Measurements from ENCODE around the gene ZFYVE21. TPM values are rescaled to one million over a fixed set of nuclear protein-coding genes. Genes with fewer than 3 reads are reported as not detected.
A peak's percentile ranks its signal among the peaks of the same experiment; 100 is the strongest.

Gene ZFYVE21
- 10 to 100 TPM; 50.5 to 57.5 (median 55.3) TPM for polyA plus RNA-seq (ENCODE audit: insufficient read length in 3 of 3)
- long read RNA-seq, donor 1, transcript ZFYVE21-202 (7 exons, 1,383 nt): major isoform, 18 of 20 reads
- long read RNA-seq, donor 1, partial matches to known transcripts: 0 of 20 reads
- long read RNA-seq, donor 1, other reads (novel, unspliced or antisense): 0 of 20 reads
- long read RNA-seq, donor 2, transcript ZFYVE21-202 (7 exons, 1,383 nt): major isoform, 19 of 32 reads
- long read RNA-seq, donor 2, partial matches to known transcripts: 10 of 32 reads
- long read RNA-seq, donor 2, other reads (novel, unspliced or antisense): 0 of 32 reads
- long read RNA-seq, donor 3, transcript ZFYVE21-201 (8 exons, 1,521 nt): minor isoform, 7 of 47 reads
- long read RNA-seq, donor 3, transcript ZFYVE21-202 (7 exons, 1,383 nt): major isoform, 36 of 47 reads
- long read RNA-seq, donor 3, partial matches to known transcripts: 0 of 47 reads
- long read RNA-seq, donor 3, other reads (novel, unspliced or antisense): 0 of 47 reads
- long read RNA-seq, donor 4, transcript ZFYVE21-202 (7 exons, 1,383 nt): major isoform, 23 of 64 reads
- long read RNA-seq, donor 4, partial matches to known transcripts: 38 of 64 reads
- long read RNA-seq, donor 4, other reads (novel, unspliced or antisense): 0 of 64 reads
- long read RNA-seq, donor 5: 0 reads
- long read RNA-seq, donor 6, transcript ZFYVE21-202 (7 exons, 1,383 nt): major isoform, 12 of 25 reads
- long read RNA-seq, donor 6, partial matches to known transcripts: 0 of 25 reads
- long read RNA-seq, donor 6, other reads (novel, unspliced or antisense): 0 of 25 reads
- long read RNA-seq, donor 7, transcript ZFYVE21-202 (7 exons, 1,383 nt): major isoform, 24 of 28 reads
- long read RNA-seq, donor 7, partial matches to known transcripts: 0 of 28 reads
- long read RNA-seq, donor 7, other reads (novel, unspliced or antisense): 0 of 28 reads
- long read RNA-seq, donor 8: 0 reads
- long read RNA-seq, donor 9, transcript ZFYVE21-201 (8 exons, 1,521 nt): minor isoform, 5 of 55 reads
- long read RNA-seq, donor 9, transcript ZFYVE21-202 (7 exons, 1,383 nt): major isoform, 19 of 55 reads
- long read RNA-seq, donor 9, partial matches to known transcripts: 28 of 55 reads
- long read RNA-seq, donor 9, other reads (novel, unspliced or antisense): 0 of 55 reads
- long read RNA-seq, donor 10, transcript ZFYVE21-202 (7 exons, 1,383 nt): major isoform, 20 of 37 reads
- long read RNA-seq, donor 10, partial matches to known transcripts: 12 of 37 reads
- long read RNA-seq, donor 10, other reads (novel, unspliced or antisense): 0 of 37 reads
- long read RNA-seq, donor 11, transcript ZFYVE21-202 (7 exons, 1,383 nt): major isoform, 21 of 41 reads
- long read RNA-seq, donor 11, partial matches to known transcripts: 15 of 41 reads
- long read RNA-seq, donor 11, other reads (novel, unspliced or antisense): 0 of 41 reads
- long read RNA-seq, donor 12, transcript ZFYVE21-202 (7 exons, 1,383 nt): major isoform, 8 of 8 reads
- long read RNA-seq, donor 12, partial matches to known transcripts: 0 of 8 reads
- long read RNA-seq, donor 12, other reads (novel, unspliced or antisense): 0 of 8 reads
- long read RNA-seq, donor 13: 0 reads
- long read RNA-seq, donor 14, transcript ZFYVE21-202 (7 exons, 1,383 nt): major isoform, 21 of 42 reads
- long read RNA-seq, donor 14, partial matches to known transcripts: 18 of 42 reads
- long read RNA-seq, donor 14, other reads (novel, unspliced or antisense): 0 of 42 reads
- long read RNA-seq, donor 15, transcript ZFYVE21-202 (7 exons, 1,383 nt): major isoform, 12 of 13 reads
- long read RNA-seq, donor 15, partial matches to known transcripts: 0 of 13 reads
- long read RNA-seq, donor 15, other reads (novel, unspliced or antisense): 0 of 13 reads
- long read RNA-seq, donor 16, transcript ZFYVE21-201 (8 exons, 1,521 nt): minor isoform, 10 of 89 reads
- long read RNA-seq, donor 16, transcript ZFYVE21-202 (7 exons, 1,383 nt): major isoform, 69 of 89 reads
- long read RNA-seq, donor 16, partial matches to known transcripts: 0 of 89 reads
- long read RNA-seq, donor 16, other reads (novel, unspliced or antisense): 0 of 89 reads

GRCh38 chr14:103715052-103716000 is at the start of gene ZFYVE21, which contains the start of gene XRCC3:
Gene ZFYVE21 (plus strand): TSS chr14:103715810. CDS start chr14:103715842, 32 bp downstream.
Gene XRCC3 (minus strand): TSS chr14:103715451. CDS start chr14:103711087, 4,364 bp downstream.
- peak; percentile 95 to 99 (median 99) for DNase-seq (ENCODE audit: extremely low read depth in 1 of 11, low read depth in 9 of 11, low spot score in 4 of 11)

DNA sequence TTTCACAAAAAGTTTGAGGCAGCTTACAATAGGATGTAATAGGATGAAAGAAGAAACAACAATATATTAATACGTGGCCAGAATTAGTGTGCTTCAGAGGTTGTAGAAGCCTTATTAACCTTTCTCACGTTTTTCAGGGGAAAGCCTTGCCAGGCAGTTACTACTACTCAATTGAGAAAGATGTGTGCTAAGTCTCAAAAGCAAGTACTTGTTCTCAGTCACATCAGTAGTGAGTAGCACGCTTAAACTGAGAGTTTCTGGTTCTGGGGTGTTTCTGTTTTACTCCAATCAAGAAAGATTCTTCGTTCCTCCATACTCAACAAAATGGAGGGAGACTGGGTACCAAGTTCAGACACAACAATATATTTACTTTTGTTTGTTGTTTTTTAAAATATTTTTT is 47.9 kb upstream of the ZFYVE21 start:
- DNase-seq (ENCODE audit: extremely low read depth in 1 of 11, low read depth in 9 of 11, low spot score in 4 of 11): no peak

- DNase-seq (ENCODE audit: extremely low read depth in 1 of 11, low read depth in 9 of 11, low spot score in 4 of 11): no peak
Observed at GRCh38 chr14:103668117-103668516, 47.5 kb upstream of the ZFYVE21 start.

- no peak for DNase-seq (ENCODE audit: extremely low read depth in 1 of 11, low read depth in 9 of 11, low spot score in 4 of 11)
Observed at GRCh38 chr14:103669370-103669769, 46.2 kb upstream of the ZFYVE21 start.

GRCh38 chr14:103671911-103672310 is 43.7 kb upstream of the ZFYVE21 start:
- DNase-seq (ENCODE audit: extremely low read depth in 1 of 11, low read depth in 9 of 11, low spot score in 4 of 11): peak in 1 of 11 donors; percentile 9

GRCh38 chr14:103675957-103676356 is 39.7 kb upstream of the ZFYVE21 start:
- no peak for DNase-seq (ENCODE audit: extremely low read depth in 1 of 11, low read depth in 9 of 11, low spot score in 4 of 11)

DNA sequence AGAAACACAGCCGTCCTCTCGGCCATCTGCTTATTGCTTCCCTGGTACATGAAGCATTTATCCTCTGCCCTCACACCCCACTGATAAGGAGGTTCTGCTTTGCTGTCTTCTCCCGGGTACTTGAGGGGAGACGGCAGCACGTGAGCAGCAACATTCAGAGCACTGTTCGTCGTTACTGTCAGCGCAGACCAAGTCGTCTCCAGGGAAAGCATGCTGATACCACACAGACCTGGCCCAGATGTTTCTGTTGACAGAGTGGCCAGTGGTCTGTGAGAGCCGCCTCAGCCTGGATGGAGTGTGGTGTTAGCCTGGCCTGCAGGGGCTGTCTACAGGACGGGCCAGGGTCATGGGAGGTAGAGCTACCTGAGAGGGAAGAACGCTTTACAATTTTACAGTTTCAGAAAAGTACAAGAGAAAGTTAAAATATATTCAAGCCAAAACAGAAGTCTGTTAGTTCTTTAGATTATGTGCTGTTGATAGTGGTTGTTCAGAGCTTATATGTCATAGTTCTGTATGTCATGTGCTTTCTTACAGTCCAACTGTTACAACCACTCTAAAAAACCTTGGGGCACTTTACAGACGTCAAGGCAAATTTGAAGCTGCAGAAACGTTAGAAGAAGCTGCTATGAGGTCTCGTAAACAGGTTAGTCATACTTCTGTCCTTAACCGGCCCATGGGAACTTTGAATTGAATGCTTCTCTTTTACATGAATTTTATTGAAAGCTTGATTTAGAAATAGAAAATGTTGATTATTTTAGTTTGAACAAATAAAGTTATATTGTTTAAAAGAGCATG is 38.5 kb upstream of the ZFYVE21 start:
- no peak for DNase-seq (ENCODE audit: extremely low read depth in 1 of 11, low read depth in 9 of 11, low spot score in 4 of 11)

DNA sequence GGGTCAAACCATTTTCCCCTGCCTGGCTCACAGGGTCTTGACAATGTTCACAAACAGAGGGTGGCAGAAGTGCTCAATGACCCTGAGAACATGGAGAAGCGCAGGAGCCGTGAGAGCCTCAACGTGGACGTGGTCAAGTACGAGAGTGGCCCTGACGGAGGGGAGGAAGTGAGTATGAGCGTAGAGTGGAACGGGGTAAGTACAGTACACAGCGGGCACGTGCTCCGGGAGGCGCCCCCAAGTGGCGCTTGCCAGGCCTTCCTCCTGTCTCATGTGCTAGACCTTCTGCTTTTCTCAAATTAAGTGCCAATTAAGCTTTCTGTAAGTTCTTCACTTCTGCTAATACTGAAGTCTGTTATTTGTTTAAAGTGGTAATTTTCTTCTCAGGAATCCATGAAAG is 36.3 kb upstream of the ZFYVE21 start:
- DNase-seq (ENCODE audit: extremely low read depth in 1 of 11, low read depth in 9 of 11, low spot score in 4 of 11): no peak

GRCh38 chr14:103680491-103681231 is 34.9 kb upstream of the ZFYVE21 start:
- DNase-seq (ENCODE audit: extremely low read depth in 1 of 11, low read depth in 9 of 11, low spot score in 4 of 11): no peak

DNA sequence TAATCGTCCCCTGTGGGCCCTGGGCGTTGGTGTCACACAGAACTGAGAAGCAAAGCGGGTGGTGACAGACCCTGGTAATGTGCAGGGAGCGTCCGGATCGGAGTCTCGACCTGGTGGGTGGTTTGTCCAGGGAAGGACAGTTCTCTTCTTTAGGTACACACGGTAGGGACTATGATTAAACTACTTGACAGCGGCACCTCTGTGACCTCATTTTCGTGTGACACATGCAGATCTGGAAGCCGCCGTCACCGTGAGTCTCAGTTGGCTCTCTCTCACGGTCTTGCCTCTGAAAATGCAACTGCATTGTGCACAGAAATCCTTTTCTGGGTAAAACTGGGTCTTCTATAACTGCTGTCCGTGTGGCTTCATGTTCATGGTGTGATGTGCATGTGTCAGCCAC is 32.5 kb upstream of the ZFYVE21 start:
- DNase-seq (ENCODE audit: extremely low read depth in 1 of 11, low read depth in 9 of 11, low spot score in 4 of 11): no peak

DNA sequence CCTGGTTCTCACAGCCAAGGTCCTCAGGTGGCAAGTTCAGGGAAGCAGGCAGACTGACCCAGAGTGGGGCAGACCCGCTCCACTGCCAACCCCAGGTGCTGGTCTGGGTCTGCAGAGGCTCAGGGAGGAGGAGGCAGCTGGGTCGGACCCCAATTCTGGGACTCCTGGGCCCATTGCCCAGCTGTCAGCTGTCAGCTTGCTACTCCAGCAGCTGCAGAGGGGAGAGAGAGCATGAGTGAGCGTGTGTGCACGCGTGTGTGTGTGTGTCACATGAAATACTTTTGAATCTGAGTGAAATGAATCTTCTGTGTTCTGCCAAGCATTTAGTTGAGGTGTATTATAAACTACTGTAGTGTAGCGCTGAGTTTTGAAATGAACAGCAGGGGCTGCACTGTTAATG is 31.1 kb upstream of the ZFYVE21 start:
- no peak for DNase-seq (ENCODE audit: extremely low read depth in 1 of 11, low read depth in 9 of 11, low spot score in 4 of 11)

GRCh38 chr14:103684871-103685270 is 30.7 kb upstream of the ZFYVE21 start:
- no peak for DNase-seq (ENCODE audit: extremely low read depth in 1 of 11, low read depth in 9 of 11, low spot score in 4 of 11)

- DNase-seq (ENCODE audit: extremely low read depth in 1 of 11, low read depth in 9 of 11, low spot score in 4 of 11): no peak
Observed at GRCh38 chr14:103685276-103686211, 30.1 kb upstream of the ZFYVE21 start.
